A549 (cell line): ENCODE results near the gene MLC1.

Source experiments
- BCL3 ChIP-seq: fragments of >200 bp; sonication (Bioruptor Twin); formaldehyde crosslinking; IDR thresholded peaks from 3 replicates; pipeline ENCODE4 v1.6.1; 2016
- CTCF ChIP-seq: fragments of >200 bp; sonication (Bioruptor Twin); formaldehyde crosslinking; IDR thresholded peaks from 3 replicates; pipeline ENCODE4 v1.5.1; 2016
- E2F6 ChIP-seq: IDR thresholded peaks from 2 replicates; pipeline ENCODE4 v1.6.1; 2012; ENCODE audit warnings: low read depth, borderline replicate concordance
- RAD21 ChIP-seq, 2 experiments: fragments of >200 bp in 1 of 2; sonication (Bioruptor Twin) in 1 of 2; formaldehyde crosslinking in 1 of 2; IDR thresholded peaks in 1 of 2; conservative IDR thresholded peaks in 1 of 2; 2 replicates in 1 of 2; 3 replicates in 1 of 2; pipeline ENCODE4 v1.6.1; 2012 to 2018; ENCODE audit warnings: inconsistent platforms in 1 of 2
- RFX5 ChIP-seq: fragments of 450-650 bp; IDR thresholded peaks from 2 replicates; pipeline ENCODE4 v1.7.1; 2014; ENCODE audit warnings: antibody characterized with exemption, mild to moderate bottlenecking, moderate library complexity

GRCh38 chr22:50119169-50119767 lies 34.0 kb upstream of the MLC1 start:
- TF ChIP-seq CTCF = no peak
- no peak for TF ChIP-seq E2F6
- TF ChIP-seq RAD21 (conservative IDR thresholded peaks at IDR 0.05 in 1 of 2, IDR thresholded peaks at IDR 0.05 in 1 of 2) = no peak
- no peak for TF ChIP-seq RFX5
- no peak for TF ChIP-seq BCL3
